Dedifferentiated amniotic fluid mesenchymal stem cell (primary cell): ENCODE measurements around the gene UBALD1.
"Not testable (repeated sequence)": the region's sequence is repeated elsewhere in the genome, so short reads cannot be mapped to it uniquely, and the experiment has no call there.

ENCODE experiments used
- DNase-seq: peaks from one replicate; pipeline ENCODE4 v3.0.0-alpha.2; 2016; ENCODE audit errors: extremely low spot score

Gene UBALD1

DNA sequence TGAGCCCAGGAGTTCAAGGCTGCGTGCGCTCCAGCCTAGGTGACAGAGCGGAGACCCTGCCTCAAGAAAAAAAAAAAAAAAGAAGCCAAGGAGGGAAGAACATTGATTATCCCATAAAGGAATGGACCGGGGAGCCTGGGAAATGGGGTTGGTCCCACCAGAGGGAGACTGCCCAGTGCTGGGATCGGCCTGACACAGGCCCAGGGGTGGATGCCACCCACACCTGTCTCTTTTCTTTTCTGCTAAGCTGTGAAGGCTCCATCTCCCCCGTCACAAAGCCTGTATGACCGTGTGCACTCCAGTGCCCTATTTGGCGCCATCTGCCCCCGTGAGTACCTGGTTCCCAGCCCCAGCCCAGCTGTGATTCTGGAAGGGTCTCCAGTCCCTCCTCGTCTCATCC, 15.7 kb downstream of the UBALD1 start:
- DNase-seq = no peak

DNA sequence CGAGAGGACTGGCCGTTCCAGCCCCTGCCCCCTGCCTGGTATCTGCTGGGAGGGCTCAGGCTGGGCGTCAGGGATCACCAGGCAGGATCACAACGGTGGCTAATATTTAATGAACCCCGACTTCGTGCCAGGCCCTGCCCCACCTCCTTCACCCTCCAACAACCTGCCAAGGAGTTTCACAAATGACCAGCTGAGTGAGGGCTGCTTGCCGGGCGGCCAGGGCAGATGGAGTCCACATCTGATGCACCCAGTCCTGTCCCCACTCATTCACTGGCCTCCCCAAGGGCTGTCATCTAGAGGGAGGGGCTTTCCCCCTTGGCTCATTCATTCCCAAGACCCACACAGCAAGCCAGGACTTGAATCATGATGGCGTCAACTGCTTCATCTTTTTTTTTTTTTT, 17.5 kb downstream of the UBALD1 start:
- DNase-seq = no peak

DNA sequence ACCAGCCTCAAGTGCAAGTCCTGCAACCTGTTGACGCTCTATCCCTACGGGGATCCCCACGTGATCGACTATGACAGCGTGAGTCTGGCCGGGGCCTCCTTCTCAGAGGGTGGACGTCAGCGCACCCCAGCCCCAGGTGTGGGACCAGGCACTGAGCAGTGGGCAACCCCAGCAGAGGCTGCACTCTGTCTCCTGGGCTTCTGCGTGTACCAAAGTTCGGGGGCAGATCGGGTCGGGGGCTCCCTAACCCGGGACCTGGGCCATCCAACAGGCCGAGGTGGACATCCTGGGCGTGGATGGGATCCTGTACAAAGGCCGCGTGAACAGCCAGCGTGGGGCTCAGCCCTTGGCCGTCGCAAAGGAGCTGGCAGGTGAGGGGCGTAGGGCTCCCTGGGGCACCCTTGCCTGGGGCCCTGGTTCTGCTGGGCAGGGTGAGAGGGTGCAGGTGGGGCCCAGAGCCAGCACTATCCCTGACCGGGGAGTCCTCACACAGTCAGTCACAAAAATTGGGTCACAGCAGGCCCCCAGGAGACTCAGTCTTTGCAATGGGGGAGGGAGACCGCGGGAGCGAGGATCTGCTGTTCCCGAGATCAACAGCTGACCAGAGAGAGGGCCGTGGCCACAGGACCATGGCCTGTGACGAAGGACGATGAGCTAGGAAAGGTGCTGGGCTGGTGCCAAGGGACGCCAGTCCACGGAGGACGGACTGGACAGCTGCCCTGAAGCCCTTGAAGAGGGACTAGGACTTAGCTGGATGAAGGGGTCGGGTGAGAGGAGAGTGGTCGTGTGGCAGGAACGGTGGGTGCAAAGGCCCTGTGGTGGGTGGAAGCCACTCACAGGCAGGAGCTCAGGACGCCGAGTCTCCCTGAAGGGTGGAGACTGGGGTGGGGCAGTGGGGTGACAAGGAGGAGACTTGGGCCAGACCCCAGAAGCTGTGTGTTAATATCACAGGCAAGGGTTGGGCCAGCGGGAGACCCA, 20.0 kb downstream of the UBALD1 start:
- DNase-seq = no peak

DNA sequence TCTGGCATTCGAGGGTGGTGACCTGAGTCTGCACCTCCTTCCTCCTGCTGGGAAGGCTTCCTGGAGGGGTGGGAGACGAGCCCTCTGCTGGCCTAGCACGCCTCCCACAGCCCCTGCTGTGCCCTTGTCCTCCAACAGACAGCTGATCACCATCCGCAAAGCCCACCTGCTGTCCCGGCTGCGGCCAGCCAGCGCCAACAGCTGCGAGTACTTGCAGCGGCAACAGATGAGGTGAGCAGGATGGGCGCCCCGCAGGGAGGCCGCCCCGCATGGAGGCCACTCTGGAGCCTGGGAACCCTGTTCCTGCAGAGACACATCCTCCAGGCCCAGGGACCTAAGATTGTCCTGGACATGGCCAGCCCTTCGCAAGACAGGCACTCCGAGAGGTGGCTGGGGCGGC, 21.6 kb downstream of the UBALD1 start:
- DNase-seq = no peak

DNA sequence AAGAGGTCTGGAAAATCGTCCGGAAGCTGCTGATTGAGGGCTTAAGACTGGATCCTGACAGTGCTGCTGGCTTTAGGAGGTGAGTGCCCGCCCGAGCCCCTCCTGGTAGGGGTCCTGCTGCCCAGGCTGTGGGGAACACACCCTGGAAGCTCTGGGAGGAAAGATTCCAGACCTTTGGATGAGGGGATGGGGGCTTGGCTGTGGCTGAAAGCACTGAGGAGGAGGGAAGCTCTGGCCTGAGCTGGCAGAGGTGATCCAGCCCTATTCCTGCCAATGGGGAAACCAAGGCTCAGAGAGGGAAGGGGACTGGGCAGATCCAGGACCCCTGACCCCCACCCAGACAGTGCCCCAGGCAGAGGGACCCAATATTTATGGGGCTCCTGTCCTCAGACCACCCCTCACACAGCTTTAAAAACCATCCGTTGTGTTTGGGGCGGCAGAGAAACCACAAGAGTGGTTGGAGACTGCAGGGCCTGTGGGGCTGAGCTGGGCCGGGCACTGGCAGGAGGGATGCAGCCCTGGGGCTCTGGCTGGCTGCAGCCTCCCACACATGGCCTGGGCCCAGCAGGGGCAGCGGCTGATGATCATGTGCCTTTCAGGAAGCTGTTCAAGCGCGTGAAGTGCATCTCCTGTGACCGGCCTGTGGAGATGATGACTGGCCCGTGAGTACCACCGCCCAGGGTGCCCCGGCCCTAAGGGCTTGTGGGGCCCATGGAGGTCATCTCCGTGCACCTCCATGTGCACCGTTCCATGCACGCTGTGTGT, 22.8 kb downstream of the UBALD1 start:
- DNase-seq = no peak

DNA sequence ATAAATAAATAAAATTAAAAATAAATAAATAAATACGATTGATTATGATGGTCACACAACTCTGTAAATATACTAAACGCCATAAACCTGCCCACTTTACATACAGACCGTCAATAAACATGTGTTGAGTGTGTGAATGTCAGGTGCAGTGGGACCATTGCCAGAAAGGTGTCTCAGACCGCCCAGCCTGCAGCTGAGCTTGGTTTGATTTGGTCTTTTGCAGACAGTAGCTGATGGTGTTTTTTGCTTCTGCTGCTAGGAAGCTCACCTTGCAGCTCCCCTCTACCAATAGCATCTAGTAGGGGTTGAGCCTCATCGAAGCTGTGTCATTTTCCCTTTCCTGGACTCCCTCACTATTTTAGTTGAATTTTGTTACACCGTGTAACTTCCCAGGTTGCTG, 23.5 kb downstream of the UBALD1 start:
- DNase-seq = no peak

DNA sequence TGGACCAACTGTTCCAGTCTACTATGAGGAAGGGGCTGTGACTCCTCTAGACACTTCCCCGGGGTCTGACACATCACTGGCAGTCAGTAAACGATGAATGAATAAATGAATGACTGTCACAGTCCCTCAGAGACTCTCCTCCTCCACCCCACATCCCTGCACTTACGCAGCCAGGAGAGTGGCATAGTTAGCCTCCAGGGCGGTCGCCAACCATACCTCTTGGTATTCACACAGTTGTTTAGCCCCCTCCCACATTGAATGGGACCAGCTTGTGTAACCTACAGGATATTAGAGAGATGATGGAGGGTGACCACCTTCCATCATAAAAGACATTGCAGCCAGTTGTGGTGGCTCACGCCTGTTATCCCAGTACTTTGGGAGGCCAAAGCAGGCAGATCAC, 25.7 kb downstream of the UBALD1 start:
- no peak for DNase-seq

DNA sequence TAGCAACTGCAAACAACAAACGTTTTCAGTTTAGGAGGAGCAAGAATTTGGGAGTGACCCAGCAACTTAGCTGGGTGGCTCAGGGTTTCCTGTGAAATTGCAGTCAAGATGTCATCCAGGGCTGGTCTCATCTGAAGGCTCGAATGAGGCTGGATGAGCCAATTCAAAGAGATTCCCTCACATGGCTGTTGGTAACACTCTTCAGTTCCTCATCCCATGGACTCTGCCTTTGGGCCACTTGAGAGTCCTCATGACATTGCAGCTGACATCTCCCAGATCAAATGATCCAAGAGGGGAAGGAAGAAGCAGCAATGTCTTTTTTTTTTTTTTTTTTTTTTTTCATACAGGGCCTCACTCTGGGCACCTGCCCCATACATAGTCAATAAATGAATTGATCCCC, 26.3 kb downstream of the UBALD1 start:
- no peak for DNase-seq

DNA sequence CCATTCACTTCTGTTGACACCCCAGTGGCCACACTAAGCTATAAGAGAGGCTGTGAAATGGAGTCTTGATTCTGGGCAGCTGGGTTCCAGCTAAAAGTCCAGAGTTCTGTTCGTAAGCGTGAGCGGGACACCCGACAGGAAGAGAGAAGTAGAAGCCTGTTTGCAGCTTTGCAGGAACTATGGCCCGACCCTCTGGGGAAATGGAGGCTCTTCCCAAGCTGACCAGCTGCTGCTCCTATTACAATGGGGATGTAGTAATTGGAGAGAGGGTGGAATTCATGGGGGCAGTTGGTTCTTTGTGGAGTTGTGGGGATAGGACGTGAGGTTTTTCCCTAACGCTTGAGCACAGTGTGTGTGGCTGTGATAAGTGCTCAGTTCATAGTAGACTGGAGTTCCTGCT, 28.4 kb downstream of the UBALD1 start:
- no peak for DNase-seq

DNA sequence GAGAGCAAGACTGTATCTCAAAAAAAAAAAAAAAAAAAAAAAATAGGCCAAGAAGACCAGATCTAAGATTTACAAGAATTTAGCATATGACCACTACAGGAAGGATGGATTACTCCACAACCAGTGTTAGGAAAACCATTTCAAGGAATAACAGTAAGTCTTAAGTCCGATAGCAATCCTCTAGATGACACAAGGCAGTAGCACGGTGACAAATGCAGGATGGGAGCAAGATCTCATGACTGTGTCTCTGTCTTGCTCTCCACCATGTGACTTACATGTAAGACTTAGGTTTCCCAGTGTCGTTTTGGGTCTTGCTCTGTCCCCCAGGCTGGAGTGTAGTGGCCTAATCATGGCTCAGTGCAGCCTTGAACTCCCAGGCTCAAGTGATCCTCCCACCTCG, 30.8 kb downstream of the UBALD1 start:
- no peak for DNase-seq

DNA sequence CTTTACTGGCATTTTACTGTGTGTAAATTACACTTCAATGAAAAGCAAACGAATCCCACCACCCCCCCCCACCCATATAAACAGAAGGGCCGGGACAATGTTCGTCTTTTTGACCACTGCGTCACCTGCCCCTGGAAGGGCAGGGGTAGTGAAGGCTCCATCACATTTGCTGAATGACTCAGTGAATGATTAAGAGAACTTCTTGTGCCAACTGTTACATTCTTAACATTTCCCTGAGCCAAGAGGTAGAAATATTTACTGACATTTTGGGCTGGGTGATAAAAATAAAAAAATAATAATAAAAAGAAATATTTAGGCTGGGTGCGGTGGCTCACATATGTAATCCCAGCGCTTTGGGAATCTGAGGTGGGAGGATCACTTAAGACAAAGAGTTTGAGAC, 34.4 kb downstream of the UBALD1 start:
- DNase-seq = no peak

DNA sequence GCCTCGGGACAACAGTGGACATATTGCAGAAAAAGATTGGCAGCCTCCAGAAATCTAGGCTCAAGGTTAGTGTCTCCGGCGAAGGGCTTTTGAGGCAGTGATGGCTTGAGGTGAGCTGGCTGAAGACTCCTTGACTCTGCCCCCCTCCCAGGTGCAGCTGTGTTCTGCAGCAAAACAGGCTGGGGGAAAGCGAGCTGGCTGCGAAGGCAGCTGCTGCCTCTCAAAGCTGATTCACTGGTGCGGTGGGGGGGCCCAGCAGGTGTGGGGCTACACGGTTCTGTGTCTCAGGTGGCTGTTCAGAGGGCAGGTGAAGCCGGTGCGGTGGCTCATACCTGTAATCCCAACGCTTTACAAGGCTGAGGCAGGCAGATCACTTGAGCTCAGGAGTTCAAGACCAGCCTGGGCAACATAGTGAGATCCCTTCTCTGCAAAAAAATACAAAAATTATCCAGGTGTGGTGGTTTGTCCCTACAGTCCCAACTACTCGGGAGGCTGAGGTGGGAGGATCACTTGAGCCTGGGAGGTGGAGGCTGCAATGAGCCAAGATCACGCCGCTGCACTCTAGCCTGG, 35.6 kb downstream of the UBALD1 start:
- no peak for DNase-seq

DNA sequence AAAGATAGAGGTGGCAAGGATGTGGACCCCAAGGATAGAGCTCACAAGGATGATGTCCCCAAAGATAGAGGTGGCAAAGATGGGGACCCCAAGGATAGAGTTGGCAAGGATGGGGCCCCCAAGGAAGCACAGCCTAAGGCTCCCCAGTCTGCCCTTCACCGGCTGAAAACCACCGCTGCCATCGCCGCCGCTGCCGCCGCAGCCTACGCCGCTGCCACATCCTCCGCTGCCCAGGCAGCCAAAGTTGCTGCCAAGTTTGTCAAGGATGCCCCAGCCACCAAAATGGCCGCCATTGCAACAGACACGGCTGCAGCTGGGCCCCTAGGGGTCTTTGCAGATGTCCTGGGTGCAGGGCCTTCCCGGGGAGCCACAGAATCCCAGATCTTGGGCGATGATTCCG, 38.7 kb downstream of the UBALD1 start:
- DNase-seq = no peak

DNA sequence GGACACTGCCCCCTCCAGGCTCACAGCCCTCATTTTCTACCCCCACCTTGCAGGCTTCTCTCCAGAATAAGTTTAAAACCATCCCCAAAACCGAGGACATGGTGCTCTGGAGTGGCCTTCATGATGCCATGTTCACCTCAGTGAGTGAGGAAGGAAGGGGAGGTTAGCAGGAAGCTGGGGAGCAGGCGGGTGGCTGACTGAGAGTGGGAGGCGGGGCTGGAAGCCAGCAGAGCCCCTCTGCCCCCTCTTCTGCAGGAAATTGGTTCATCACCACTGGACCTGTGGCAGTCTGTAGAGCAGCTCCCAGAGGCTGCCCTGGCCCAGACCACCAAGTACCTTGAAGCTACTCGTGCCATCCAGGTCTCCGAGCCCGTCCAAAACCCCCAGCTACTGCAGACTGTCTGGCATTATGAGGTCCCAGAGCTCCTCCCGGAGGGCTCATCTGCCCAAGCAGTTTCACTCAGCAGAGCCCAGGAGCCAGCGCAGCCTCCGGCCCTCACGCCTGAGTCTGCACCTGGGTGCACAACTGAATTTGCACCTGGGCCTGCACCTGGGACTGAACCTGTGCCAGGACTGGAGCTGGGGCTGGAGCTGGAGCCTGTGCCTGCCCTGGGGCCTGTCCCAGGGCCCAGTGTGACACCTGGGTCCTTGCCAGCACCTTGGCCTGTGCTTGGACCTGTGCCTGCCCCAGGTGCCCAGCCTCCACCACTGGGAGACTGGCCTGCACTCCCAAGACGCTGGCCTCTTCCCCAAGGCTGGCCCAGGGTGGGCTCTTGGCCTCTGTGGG, 39.6 kb downstream of the UBALD1 start:
- DNase-seq = no peak

DNA sequence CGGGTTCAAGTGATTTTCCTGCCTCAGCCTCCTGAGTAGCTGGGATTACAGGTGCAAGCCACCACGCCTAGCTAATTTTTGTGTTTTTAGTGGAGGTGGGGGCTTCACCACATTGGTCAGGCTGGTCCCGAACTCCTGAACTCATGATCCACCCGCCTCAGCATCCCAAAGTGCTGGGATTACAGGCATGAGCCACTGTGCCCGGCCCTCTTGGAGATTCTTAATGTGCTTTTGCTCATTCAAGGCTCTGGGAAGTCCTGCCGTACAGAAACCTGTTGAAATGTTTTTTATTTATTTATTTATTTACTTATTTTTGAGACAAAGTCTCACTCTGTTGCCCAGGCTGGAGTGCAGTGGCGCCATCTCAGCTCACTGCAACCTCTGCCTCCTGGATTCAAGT, 40.8 kb downstream of the UBALD1 start:
- DNase-seq = not testable (repeated sequence)

DNA sequence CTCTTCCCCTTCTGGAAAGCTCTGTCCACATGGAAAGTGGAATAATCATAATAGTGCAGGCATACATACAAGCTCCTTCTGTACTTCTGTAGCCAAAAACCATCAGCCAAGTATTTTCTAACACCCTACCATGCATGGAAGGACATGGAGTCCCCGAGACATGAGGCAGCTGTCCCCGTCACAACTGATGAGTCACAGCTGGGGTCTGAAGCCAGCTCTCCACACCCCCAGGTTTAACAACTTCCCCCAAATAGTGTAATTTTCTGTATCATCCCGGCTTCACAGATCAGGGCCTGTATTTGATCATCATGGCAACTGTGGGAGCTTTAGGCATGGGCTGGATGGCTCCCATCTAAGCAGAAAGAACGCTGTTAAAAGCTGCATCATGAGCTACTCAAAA, 42.0 kb downstream of the UBALD1 start:
- no peak for DNase-seq

DNA sequence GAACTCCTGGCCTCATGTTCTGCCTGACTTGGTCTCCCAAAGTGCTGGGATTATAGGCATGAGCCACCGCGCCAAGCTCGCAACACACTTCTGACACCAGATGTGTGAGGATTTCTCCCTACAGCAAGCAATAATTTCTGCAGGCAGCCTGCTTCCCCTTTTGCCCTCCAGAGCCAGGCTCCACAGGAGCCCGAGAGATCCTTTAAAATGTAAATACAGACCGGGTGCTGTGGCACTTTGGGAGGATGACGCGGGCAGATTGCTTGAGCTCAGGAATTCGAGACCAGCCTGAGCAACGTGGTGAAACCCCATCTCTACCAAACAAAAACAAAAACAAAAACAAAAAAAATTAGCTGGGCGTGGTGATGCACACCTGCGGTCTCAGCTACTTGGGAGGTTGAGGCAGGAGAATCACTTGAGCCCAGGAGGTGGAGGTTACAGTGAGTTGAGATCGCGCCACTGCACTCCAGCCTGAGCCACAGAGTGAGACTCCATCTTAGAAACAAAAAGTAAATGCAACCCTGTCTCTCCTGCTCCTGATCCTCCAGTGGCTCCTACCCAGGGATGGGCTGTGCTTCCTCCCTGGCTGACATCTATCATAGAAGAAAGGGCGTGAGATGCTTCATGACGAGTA, 43.9 kb downstream of the UBALD1 start:
- no peak for DNase-seq

DNA sequence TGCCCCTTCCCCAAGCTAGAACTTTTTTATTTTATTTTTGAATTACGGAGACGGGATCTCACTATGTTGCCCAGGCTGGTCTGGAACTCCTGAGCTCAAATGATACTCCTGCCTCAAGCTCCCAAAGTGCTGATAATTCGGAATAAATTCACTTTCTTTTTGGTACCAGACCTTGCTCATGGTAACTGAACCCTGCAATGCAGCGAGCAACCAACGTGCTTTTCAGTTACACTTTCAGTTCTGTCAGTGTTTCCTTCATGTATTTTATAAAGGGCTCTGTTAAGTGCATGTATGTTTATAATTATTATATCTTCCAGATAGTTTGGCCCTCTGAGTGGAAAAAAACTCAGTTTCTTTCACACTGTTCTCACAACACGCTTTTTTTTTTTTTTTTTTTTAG, 44.6 kb downstream of the UBALD1 start:
- no peak for DNase-seq

DNA sequence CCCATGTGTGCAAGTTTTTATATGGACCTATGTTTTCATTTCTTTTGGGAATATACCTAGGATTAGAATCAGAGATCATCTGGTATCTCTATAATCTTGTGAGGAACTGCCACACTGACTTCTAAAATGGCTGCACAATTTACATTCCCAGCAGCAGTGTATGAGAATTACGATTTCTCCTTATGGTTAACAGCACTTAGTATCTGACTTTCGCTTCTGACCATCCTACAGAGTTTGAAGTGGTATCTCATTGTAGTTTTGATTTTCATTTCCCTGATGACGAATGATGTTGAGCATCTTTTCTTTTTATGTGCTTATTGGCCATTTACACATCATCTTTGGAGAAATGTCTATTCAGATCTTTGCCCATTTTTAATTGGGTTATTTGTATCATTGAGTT, 48.5 kb downstream of the UBALD1 start:
- DNase-seq = no peak

DNA sequence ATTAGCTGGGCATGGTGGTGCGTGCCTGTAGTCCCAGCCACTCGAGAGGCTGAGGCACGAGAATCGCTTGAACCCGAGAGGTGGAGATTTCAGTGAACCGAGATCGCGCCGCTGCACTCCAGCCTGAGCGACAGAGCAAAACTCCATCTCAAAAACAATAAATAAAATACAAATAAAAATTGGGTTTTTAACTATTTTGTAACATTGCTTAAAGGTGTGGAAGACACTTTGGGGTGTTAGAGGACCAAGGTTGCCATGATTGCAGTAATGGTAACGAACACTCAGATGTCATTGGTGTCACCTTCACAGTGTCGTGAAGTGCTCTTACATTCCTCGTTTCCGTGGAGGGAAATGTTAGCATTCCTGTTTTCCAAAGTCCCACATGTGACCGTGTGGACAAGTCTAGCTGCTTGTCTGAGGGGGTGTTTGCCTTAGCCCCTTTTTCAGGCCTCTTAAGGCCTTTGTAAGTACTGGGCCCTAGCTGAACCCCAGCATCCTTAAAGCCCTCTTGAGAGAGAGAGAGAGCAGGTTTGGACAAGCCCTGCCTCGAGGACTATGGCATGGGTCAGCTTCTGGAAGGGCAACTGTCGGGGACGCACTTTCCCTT, 49.9 kb downstream of the UBALD1 start:
- DNase-seq = no peak

DNA sequence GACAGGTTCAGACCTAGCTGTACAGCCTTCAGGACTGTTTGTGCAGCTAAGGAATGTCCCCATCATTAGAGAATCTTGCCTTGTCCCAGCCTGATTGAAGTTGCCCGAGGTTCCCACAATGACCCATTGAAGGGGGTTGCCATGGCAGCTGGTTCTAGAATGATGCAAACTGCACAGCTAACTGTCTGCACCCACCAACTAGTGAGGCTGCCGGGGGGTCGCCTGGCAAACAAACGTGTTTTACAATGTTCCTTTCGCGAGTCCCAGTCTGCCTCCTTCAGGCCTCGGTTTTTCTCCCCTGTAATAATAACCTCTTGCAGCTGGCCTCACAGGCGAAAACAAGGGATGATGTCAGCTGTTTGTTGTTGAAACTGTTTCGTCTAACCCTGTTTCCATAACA, 53.1 kb downstream of the UBALD1 start:
- DNase-seq = no peak
